ENCODE measurements around the gene IL20. TPM values are rescaled to one million over a fixed set of nuclear protein-coding genes. Genes with fewer than 3 reads are reported as not detected.
A peak's percentile ranks its signal among the peaks of the same experiment; 100 is the strongest.

IL20 gene
- total RNA-seq, 2 donors from 2014 or later, result not detected

GRCh38 chr1:206896261-206896660 lies 30.8 kb downstream of the IL20 start:
- Mint-ChIP-seq H3K36me3 (ENCODE audit: low read depth) (no peaks in the 10 kb centered on the region), H3K4me1 (peaks cover 20% of the 10 kb centered on the region), H3K27me3 (peaks cover 3% of the 10 kb centered on the region), H3K4me3 (peak overlapping the region; percentile 71), H3K27ac (no peak overlapping the region), H3K9me3 (no peaks in the 10 kb centered on the region)
- no peak for ATAC-seq (replicated peaks)

GRCh38 chr1:206897175-206897574 lies 31.8 kb downstream of the IL20 start, which contains the start of gene IL24:
IL24 (plus strand) TSS chr1:206897443; CDS start chr1:206897833, 390 bp downstream.
- H3K4me3 Mint-ChIP-seq, result peak within 1 kb of the TSS; percentile 71
- H3K9me3 Mint-ChIP-seq, result no peaks in the 10 kb centered on the region
- H3K27ac Mint-ChIP-seq, result peak within 1 kb of the TSS; percentile 80
- peak; percentile 93 for ATAC-seq (replicated peaks)
- peaks cover 14% of the 10 kb centered on the region for H3K4me1 Mint-ChIP-seq
- peaks cover 3% of the 10 kb centered on the region for H3K27me3 Mint-ChIP-seq
- H3K36me3 Mint-ChIP-seq (ENCODE audit: low read depth), result peaks cover 8% of the 10 kb centered on the region

GRCh38 chr1:206898089-206898914 lies 32.9 kb downstream of the IL20 start:
- Mint-ChIP-seq H3K4me1 (peaks cover 14% of the 10 kb centered on the region), H3K27me3 (peaks cover 3% of the 10 kb centered on the region), H3K4me3 (peak overlapping the region; percentile 71), H3K36me3 (ENCODE audit: low read depth) (peaks cover 18% of the 10 kb centered on the region), H3K9me3 (no peaks in the 10 kb centered on the region), H3K27ac (peak overlapping the region; percentile 51)
- ATAC-seq (replicated peaks), result peak; percentile 12

- peaks cover 16% of the 10 kb centered on the region for H3K4me1 Mint-ChIP-seq
- H3K36me3 Mint-ChIP-seq (ENCODE audit: low read depth), result peaks cover 25% of the 10 kb centered on the region
- H3K27ac Mint-ChIP-seq, result peak overlapping the region; percentile 51
- H3K27me3 Mint-ChIP-seq, result peaks cover 3% of the 10 kb centered on the region
- H3K4me3 Mint-ChIP-seq, result peak overlapping the region; percentile 71
- no peaks in the 10 kb centered on the region for H3K9me3 Mint-ChIP-seq
- no peak for ATAC-seq (replicated peaks)
These were observed 33.5 kb downstream of the IL20 start for GRCh38 chr1:206898915-206899431.

- Mint-ChIP-seq H3K9me3 (no peaks in the 10 kb centered on the region), H3K27me3 (peaks cover 3% of the 10 kb centered on the region), H3K36me3 (ENCODE audit: low read depth) (peaks cover 32% of the 10 kb centered on the region), H3K4me1 (peaks cover 23% of the 10 kb centered on the region), H3K27ac (no peak overlapping the region), H3K4me3 (no peak overlapping the region)
- no peak for ATAC-seq (replicated peaks)
These were observed 34.3 kb downstream of the IL20 start for GRCh38 chr1:206899717-206900116.

- no peak for ATAC-seq (replicated peaks)
- Mint-ChIP-seq H3K4me1 (peaks cover 27% of the 10 kb centered on the region), H3K27ac (peak overlapping the region; percentile 28), H3K4me3 (no peak overlapping the region), H3K27me3 (peaks cover 3% of the 10 kb centered on the region), H3K9me3 (no peaks in the 10 kb centered on the region), H3K36me3 (ENCODE audit: low read depth) (peaks cover 37% of the 10 kb centered on the region)
These were observed 34.7 kb downstream of the IL20 start for GRCh38 chr1:206900149-206900548.

GRCh38 chr1:206901944-206902343 lies 36.5 kb downstream of the IL20 start:
- ATAC-seq (replicated peaks), result no peak
- peaks cover 54% of the 10 kb centered on the region for H3K36me3 Mint-ChIP-seq (ENCODE audit: low read depth)
- H3K4me3 Mint-ChIP-seq, result no peak overlapping the region
- H3K4me1 Mint-ChIP-seq, result peaks cover 43% of the 10 kb centered on the region
- H3K27ac Mint-ChIP-seq, result no peak overlapping the region
- no peaks in the 10 kb centered on the region for H3K9me3 Mint-ChIP-seq
- peaks cover 3% of the 10 kb centered on the region for H3K27me3 Mint-ChIP-seq

GRCh38 chr1:206902702-206903101 lies 37.3 kb downstream of the IL20 start:
- H3K9me3 Mint-ChIP-seq, result no peaks in the 10 kb centered on the region
- H3K4me3 Mint-ChIP-seq, result no peak overlapping the region
- peaks cover 3% of the 10 kb centered on the region for H3K27me3 Mint-ChIP-seq
- peak overlapping the region; percentile 6 for H3K27ac Mint-ChIP-seq
- peaks cover 43% of the 10 kb centered on the region for H3K4me1 Mint-ChIP-seq
- peaks cover 59% of the 10 kb centered on the region for H3K36me3 Mint-ChIP-seq (ENCODE audit: low read depth)
- ATAC-seq (replicated peaks), result no peak

- no peak overlapping the region for H3K27ac Mint-ChIP-seq
These were observed 38.3 kb downstream of the IL20 start for GRCh38 chr1:206903687-206904086.

GRCh38 chr1:206904423-206905142 lies 39.2 kb downstream of the IL20 start:
- Mint-ChIP-seq H3K9me3 (no peaks in the 10 kb centered on the region), H3K4me3 (peak overlapping the region; percentile 64), H3K27me3 (no peaks in the 10 kb centered on the region), H3K4me1 (peaks cover 39% of the 10 kb centered on the region), H3K27ac (peak overlapping the region; percentile 87), H3K36me3 (ENCODE audit: low read depth) (peaks cover 74% of the 10 kb centered on the region)
- no peak for ATAC-seq (replicated peaks)

More at GRCh38 chr1:206903687-206904086, 38.3 kb downstream of the IL20 start:
- Mint-ChIP-seq H3K4me1 (peaks cover 42% of the 10 kb centered on the region), H3K36me3 (ENCODE audit: low read depth) (peaks cover 69% of the 10 kb centered on the region), H3K4me3 (peak overlapping the region; percentile 6), H3K9me3 (no peaks in the 10 kb centered on the region), H3K27me3 (peaks cover 2% of the 10 kb centered on the region)
- no peak for ATAC-seq (replicated peaks)

- Mint-ChIP-seq H3K4me1 (peaks cover 41% of the 10 kb centered on the region), H3K27ac (peak overlapping the region; percentile 87), H3K36me3 (ENCODE audit: low read depth) (peaks cover 77% of the 10 kb centered on the region), H3K4me3 (peak overlapping the region; percentile 64), H3K27me3 (no peaks in the 10 kb centered on the region), H3K9me3 (no peaks in the 10 kb centered on the region)
- ATAC-seq (replicated peaks), result peak; percentile 95
These were observed 40.1 kb downstream of the IL20 start for GRCh38 chr1:206905295-206906164.

- Mint-ChIP-seq H3K9me3 (no peaks in the 10 kb centered on the region), H3K27me3 (no peaks in the 10 kb centered on the region), H3K4me1 (peaks cover 56% of the 10 kb centered on the region), H3K27ac (no peak overlapping the region), H3K4me3 (peak overlapping the region; percentile 66), H3K36me3 (ENCODE audit: low read depth) (peaks cover 86% of the 10 kb centered on the region)
- ATAC-seq (replicated peaks), result no peak
These were observed 42.0 kb downstream of the IL20 start for GRCh38 chr1:206907304-206907991.

GRCh38 chr1:206908038-206908437 lies 42.6 kb downstream of the IL20 start:
- no peaks in the 10 kb centered on the region for H3K9me3 Mint-ChIP-seq
- H3K27me3 Mint-ChIP-seq, result no peaks in the 10 kb centered on the region
- peaks cover 86% of the 10 kb centered on the region for H3K36me3 Mint-ChIP-seq (ENCODE audit: low read depth)
- no peak for ATAC-seq (replicated peaks)
- H3K27ac Mint-ChIP-seq, result no peak overlapping the region
- peak overlapping the region; percentile 66 for H3K4me3 Mint-ChIP-seq
- H3K4me1 Mint-ChIP-seq, result peaks cover 62% of the 10 kb centered on the region

Data from activated T-helper 17 cell treated with anti-CD3 and anti-CD28 coated beads, Interleukin-2, amount 50 U/mL, for 72 hours (primary cell).